Spleen (tissue), 11 donors: Measurements from ENCODE around the gene REEP3. TPM values are rescaled to one million over a fixed set of nuclear protein-coding genes. Genes with fewer than 3 reads are reported as not detected.

Source experiments
- DNase-seq: peaks from one replicate; pipeline ENCODE4 v3.0.0-alpha.2; 2020
- H3K27ac ChIP-seq, 8 donors: fragments of 200-600 bp; sonication (generic) in 7 of 8; 1 replicate in 4 of 8; 2 replicates in 4 of 8; pipeline versions ENCODE4 v1.5.0 to v1.8.0; 2016 to 2021; ENCODE audit warnings: inconsistent platforms in 4 of 8, mild to moderate bottlenecking in 4 of 8, moderate library complexity in 1 of 8
- H3K27me3 ChIP-seq, 7 donors: fragments of 200-600 bp; sonication (generic) in 6 of 7; replicated peaks in 1 of 7; 1 replicate in 4 of 7; 2 replicates in 3 of 7; pipeline versions ENCODE4 v1.5.0 to v1.8.0; 2016 to 2021; ENCODE audit warnings: inconsistent platforms in 3 of 7, mild to moderate bottlenecking in 1 of 7
- H3K36me3 ChIP-seq, 6 donors: fragments of 200-600 bp; sonication (generic) in 5 of 6; 1 replicate in 4 of 6; 2 replicates in 2 of 6; pipeline versions ENCODE4 v1.5.0 to v1.8.0; 2016 to 2021; ENCODE audit warnings: inconsistent platforms in 2 of 6
- H3K4me1 ChIP-seq, 6 donors: fragments of 200-600 bp; sonication (generic) in 5 of 6; 1 replicate in 3 of 6; 2 replicates in 3 of 6; pipeline versions ENCODE4 v1.5.0 to v1.8.0; 2016 to 2021; ENCODE audit warnings: inconsistent platforms in 3 of 6
- H3K4me3 ChIP-seq, 8 donors: fragments of 200-600 bp; sonication (generic) in 7 of 8; 1 replicate in 4 of 8; 2 replicates in 4 of 8; pipeline versions ENCODE4 v1.5.0 to v1.8.0; 2016 to 2021; ENCODE audit warnings: inconsistent platforms in 4 of 8, mild to moderate bottlenecking in 4 of 8, moderate library complexity in 2 of 8
- H3K9me3 ChIP-seq, 8 donors: fragments of 200-600 bp; sonication (generic) in 7 of 8; 1 replicate in 4 of 8; 2 replicates in 4 of 8; pipeline versions ENCODE4 v1.5.0 to v1.8.0; 2016 to 2021; ENCODE audit warnings: inconsistent platforms in 4 of 8
- POLR2A ChIP-seq, 3 donors: fragments of 450-650 bp; IDR thresholded peaks; one replicate each; pipeline ENCODE4 v1.5.1; 2017; ENCODE audit warnings: antibody characterized with exemption in 3 of 3, mild to moderate bottlenecking in 1 of 3
- POLR2AphosphoS5 ChIP-seq, 3 donors: sonication (generic); formaldehyde crosslinking; IDR thresholded peaks; one replicate each; pipeline ENCODE4 v1.5.1; 2017; ENCODE audit warnings: antibody characterized with exemption in 3 of 3
- whole genome bisulfite sequencing, 5 donors: extraction: QIAGEN DNeasy Blood & Tissue Kit in 3 of 5; methylation state at CpG; one replicate each; pipeline versions ENCODE4 v1.1.5 to v1.1.7; 2013 to 2018; 5-methylcytosine and 5-hydroxymethylcytosine counted together
- intact Hi-C: fragments of 100-400 bp; cut with DNase I; formaldehyde crosslinking; loops from one replicate; pipeline ENCODE4 v1.15.0; 2023; ENCODE audit warnings: low total_unique reads
- polyA plus RNA-seq, 3 donors: library from polyadenylated mRNA; stranded (reverse); fragments of 200-250 nt; gene quantifications; one replicate each; pipeline ENCODE4 v1.2.1, GENCODE V29; 2013
- total RNA-seq, 7 donors: library from RNA; depleted of rRNA in 3 of 7; stranded (reverse); fragments of >200 nt in 3 of 7; fragmentation: NEBNext Ultra II Directional in 4 of 7; extraction: Animal tissue kit (Norgen Biotek cat#: 25700) in 4 of 7; gene quantifications; one replicate each; pipeline versions ENCODE4 v1.1.0 to v1.2.1, GENCODE V29; 2016 to 2021
- TF ChIP-seq, protein P1 (sequence below), 11 experiments: fragments of 200-600 bp in 7 of 11; fragments of 450-650 bp in 4 of 11; sonication (generic) in 4 of 11; IDR thresholded peaks in 8 of 11; conservative IDR thresholded peaks in 3 of 11; 1 replicate in 7 of 11; 2 replicates in 4 of 11; pipeline versions ENCODE4 v1.4.0 to v1.8.0; 2016 to 2021; ENCODE audit warnings: antibody characterized with exemption in 11 of 11, inconsistent platforms in 4 of 11, mild to moderate bottlenecking in 1 of 11
- donor health status: healthy with polysubstance abuse.
- donor health status: DM: no; HTN: no; CAD: no; lungs with moderate emphysema.
- donor health status: DM: no; HTN: no; CAD: no.
- donor health status: Bipolar disorder and iron deficiency.
- donor health status: healthy.
- donor health status: DM: no; HTN: no; CAD: no.
- donor health status: DM: yes; HTN: yes; CAD: no.

REEP3 gene
- total and polyA plus RNA-seq, 10 donors = 4.0 to 46.5 (median 22.1) TPM

DNA sequence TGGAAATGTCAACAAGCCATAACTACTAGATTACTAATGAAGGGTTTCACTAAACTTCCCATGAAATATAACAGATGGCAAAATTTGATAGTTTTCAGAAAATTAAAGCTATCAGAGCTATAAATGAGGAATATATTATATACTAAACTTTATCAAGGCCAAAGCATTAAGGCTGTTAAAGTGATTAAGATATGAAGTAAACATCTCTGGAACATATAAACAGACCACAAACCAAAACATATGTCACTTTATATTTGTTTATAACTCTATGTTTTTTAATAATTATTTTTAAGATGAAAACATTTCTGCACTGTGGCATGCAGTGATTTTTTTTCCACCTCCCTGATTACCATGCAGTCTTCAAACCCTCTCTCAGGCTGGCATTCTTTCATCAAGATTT lies 120.2 kb downstream of the REEP3 start:
- no peak overlapping the region for H3K4me3 ChIP-seq
- H3K9me3 ChIP-seq = no peaks in the 10 kb centered on the region
- peaks cover 0 to 4% (median 0%) of the 10 kb centered on the region in 6 donors for H3K4me1 ChIP-seq
- intact Hi-C loops = no loop called here
- no peak for DNase-seq
- TF ChIP-seq, protein P1, sequence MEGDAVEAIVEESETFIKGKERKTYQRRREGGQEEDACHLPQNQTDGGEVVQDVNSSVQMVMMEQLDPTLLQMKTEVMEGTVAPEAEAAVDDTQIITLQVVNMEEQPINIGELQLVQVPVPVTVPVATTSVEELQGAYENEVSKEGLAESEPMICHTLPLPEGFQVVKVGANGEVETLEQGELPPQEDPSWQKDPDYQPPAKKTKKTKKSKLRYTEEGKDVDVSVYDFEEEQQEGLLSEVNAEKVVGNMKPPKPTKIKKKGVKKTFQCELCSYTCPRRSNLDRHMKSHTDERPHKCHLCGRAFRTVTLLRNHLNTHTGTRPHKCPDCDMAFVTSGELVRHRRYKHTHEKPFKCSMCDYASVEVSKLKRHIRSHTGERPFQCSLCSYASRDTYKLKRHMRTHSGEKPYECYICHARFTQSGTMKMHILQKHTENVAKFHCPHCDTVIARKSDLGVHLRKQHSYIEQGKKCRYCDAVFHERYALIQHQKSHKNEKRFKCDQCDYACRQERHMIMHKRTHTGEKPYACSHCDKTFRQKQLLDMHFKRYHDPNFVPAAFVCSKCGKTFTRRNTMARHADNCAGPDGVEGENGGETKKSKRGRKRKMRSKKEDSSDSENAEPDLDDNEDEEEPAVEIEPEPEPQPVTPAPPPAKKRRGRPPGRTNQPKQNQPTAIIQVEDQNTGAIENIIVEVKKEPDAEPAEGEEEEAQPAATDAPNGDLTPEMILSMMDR (IDR thresholded peaks at IDR 0.05 in 8 of 11, conservative IDR thresholded peaks at IDR 0.05 in 3 of 11) = no peak
- TF ChIP-seq POLR2AphosphoS5 (IDR thresholded peaks at IDR 0.05) = no peak
- no peak for TF ChIP-seq POLR2A (IDR thresholded peaks at IDR 0.05)
- H3K36me3 ChIP-seq = no peaks in the 10 kb centered on the region
- no peak overlapping the region for H3K27ac ChIP-seq
- H3K27me3 ChIP-seq = no peaks in the 10 kb centered on the region

DNA sequence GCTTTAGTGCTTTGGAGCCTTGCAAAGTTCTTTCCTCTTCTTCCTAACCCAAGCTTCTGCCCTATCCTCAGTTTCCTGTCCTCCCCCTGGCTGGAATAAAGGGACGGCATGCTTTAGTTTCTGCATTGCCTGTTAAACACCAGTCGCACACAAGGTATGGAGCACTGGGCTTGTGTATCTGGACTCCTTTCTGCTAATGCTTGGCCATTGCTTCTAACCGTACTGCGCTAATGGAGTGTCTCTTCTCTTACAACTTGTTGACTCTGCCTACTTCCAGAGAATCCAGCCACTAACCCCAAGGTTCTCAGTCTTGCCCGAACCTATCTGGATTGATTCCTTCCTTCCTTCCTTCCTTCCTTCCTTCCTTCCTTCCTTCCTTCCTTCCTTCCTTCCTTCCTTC lies 120.6 kb downstream of the REEP3 start:
- no peaks in the 10 kb centered on the region for H3K27me3 ChIP-seq
- no peak overlapping the region for H3K4me3 ChIP-seq
- H3K27ac ChIP-seq = no peak overlapping the region
- H3K4me1 ChIP-seq = peaks cover 0 to 4% (median 0%) of the 10 kb centered on the region in 6 donors
- WGBS, 5 donors = 73 to 85% (median 79%) methylated on average over 5 of the region's 5 CpGs
- H3K36me3 ChIP-seq = no peaks in the 10 kb centered on the region
- no peak for DNase-seq
- H3K9me3 ChIP-seq = no peaks in the 10 kb centered on the region
- TF ChIP-seq, protein P1 (IDR thresholded peaks at IDR 0.05 in 8 of 11, conservative IDR thresholded peaks at IDR 0.05 in 3 of 11) = no peak
- TF ChIP-seq POLR2AphosphoS5 (IDR thresholded peaks at IDR 0.05) = no peak
- no peak for TF ChIP-seq POLR2A (IDR thresholded peaks at IDR 0.05)
- intact Hi-C loops = no loop called here

DNA sequence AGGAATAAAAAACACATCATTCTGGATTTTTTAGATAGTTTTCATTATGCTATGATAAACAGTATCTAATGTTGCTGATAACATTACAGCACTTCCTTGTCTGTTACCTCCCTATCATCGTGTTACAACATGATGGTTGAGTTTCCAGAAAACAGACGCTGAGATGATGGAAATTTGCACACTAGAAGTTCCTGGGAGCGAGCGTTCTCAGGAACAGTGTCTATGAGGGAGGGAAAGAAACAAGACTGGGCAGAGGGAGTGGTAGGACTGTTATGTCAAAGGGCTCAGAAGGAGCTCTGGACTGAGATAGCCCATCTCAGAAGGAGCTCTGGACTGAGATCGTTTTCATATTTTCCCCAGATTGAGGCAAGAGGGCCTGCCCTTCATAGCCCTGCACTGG lies 121.6 kb downstream of the REEP3 start:
- peaks cover 0 to 4% (median 0%) of the 10 kb centered on the region in 6 donors for H3K4me1 ChIP-seq
- H3K27ac ChIP-seq = peak overlapping the region in 2 of 8 donors; percentile 12 to 80
- 85 to 93% (median 86%) methylated on average over 5 of the region's 5 CpGs for WGBS, 5 donors
- TF ChIP-seq POLR2A (IDR thresholded peaks at IDR 0.05) (no peak), POLR2AphosphoS5 (IDR thresholded peaks at IDR 0.05) (no peak)
- TF ChIP-seq, protein P1 (IDR thresholded peaks at IDR 0.05 in 8 of 11, conservative IDR thresholded peaks at IDR 0.05 in 3 of 11) = no peak
- H3K36me3 ChIP-seq = no peaks in the 10 kb centered on the region
- H3K9me3 ChIP-seq = no peaks in the 10 kb centered on the region
- no peaks in the 10 kb centered on the region for H3K27me3 ChIP-seq
- intact Hi-C loops = no loop called here
- no peak for DNase-seq
- no peak overlapping the region for H3K4me3 ChIP-seq

DNA sequence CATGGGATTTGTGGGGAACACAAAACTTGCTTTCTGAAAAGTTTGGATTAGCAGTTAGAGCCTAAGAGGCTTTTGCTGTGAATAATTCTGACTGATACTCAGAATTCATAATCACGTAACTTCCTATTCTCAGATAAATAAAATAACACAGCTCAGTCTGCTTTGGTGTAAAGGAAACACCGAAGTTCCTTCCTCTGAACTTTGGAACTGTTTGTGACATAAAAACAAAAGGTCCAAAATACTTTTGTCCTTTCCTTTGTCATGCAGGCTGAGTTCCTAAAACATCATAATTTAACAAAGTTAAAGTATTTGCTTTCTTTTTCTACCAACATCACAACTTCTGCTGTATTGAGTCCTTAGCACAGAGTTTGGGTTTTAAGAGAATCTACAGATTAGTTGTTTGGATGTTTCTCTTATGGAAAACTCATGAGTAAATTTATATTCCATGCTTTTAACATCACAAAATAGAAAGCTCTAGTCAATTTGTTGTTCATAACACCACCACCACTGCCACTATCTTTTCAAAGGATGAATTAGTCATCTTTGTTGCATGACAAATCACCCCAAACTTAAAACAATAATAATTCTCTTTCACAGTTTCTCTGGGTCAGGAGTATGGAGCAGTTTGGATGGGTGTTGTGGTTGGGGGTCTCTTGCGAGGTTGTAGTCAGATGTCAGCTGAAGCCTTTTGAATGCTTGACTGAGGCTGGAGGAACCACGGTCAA lies 123.4 kb downstream of the REEP3 start:
- TF ChIP-seq, protein P1 (IDR thresholded peaks at IDR 0.05 in 8 of 11, conservative IDR thresholded peaks at IDR 0.05 in 3 of 11) = no peak
- TF ChIP-seq POLR2A (IDR thresholded peaks at IDR 0.05) = no peak
- no peak for TF ChIP-seq POLR2AphosphoS5 (IDR thresholded peaks at IDR 0.05)
- WGBS, 5 donors = 44 to 62% (median 53%) methylated on average over 4 of the region's 4 CpGs
- DNase-seq = no peak
- intact Hi-C loops = no loop called here
- H3K9me3 ChIP-seq = no peaks in the 10 kb centered on the region
- peaks cover 0 to 4% (median 0%) of the 10 kb centered on the region in 6 donors for H3K4me1 ChIP-seq
- no peaks in the 10 kb centered on the region for H3K27me3 ChIP-seq
- no peaks in the 10 kb centered on the region for H3K36me3 ChIP-seq
- peak overlapping the region in 7 of 8 donors; percentile 9 to 80 (median 74) for H3K27ac ChIP-seq
- H3K4me3 ChIP-seq = no peak overlapping the region
